HepG2 (cell line): ENCODE measurements around the gene JAM2. TPM values are rescaled to one million over a fixed set of nuclear protein-coding genes. Genes with fewer than 3 reads are reported as not detected.
A peak's percentile ranks its signal among the peaks of the same experiment; 100 is the strongest.

Experiments
- ATAC-seq: fragments of 200-7000 bp; cut with Tn5 transposase; 3 replicates; pipeline ENCODE4 v1.9.1; 2020; ENCODE audit warnings: mild to moderate bottlenecking, moderate library complexity
- BruUV-seq: library from RNA; stranded (reverse); fragments of 400-500 nt; replicated peaks from 2 replicates; lab custom pipeline; 2021; lab: Mats Ljungman, UMichigan
- CTCF ChIA-PET: fragments of 300-600 bp; formaldehyde crosslinking; extraction: SDS; loops from one replicate; lab custom pipeline; 2021; ENCODE audit warnings: low total read pairs, inconsistent platforms, low intra/inter-chr PET ratio; lab: Yijun Ruan, JAX
- POLR2A ChIA-PET: fragments of 350-600 bp; sonication (Branson Sonifier 250); formaldehyde crosslinking; loops from one replicate; lab custom pipeline; 2020; ENCODE audit warnings: antibody characterized with exemption, inconsistent platforms; lab: Yijun Ruan, JAX
- DNase-seq: peaks from one replicate; pipeline ENCODE4 v3.0.0-alpha.2; 2015; ENCODE audit warnings: low spot score
- FAIRE-seq: peaks from 3 replicates; lab custom pipeline; 2011; peaks lifted over from hg19 to GRCh38; lab: Jason Lieb, UNC
- H2AFZ ChIP-seq: one replicate; pipeline ENCODE4 v1.6.1; 2011; ENCODE audit warnings: low read length, inconsistent platforms
- H3K27ac ChIP-seq: fragments of 300-600 bp; 3 replicates; pipeline ENCODE4 v1.8.0; 2011; ENCODE audit warnings: mixed run types, mild to moderate bottlenecking, mixed read lengths, low read length, inconsistent platforms; ENCODE audit not compliant: insufficient read depth; ENCODE audit errors: extremely low read length
- H3K27me3 ChIP-seq, 2 experiments: fragments of 200-600 bp in 1 of 2; 2 replicates in 1 of 2; 3 replicates in 1 of 2; pipeline versions ENCODE4 v1.6.0 to v1.8.0; 2011; ENCODE audit warnings: low read length in 2 of 2, mild to moderate bottlenecking in 2 of 2, moderate library complexity in 2 of 2, inconsistent platforms in 1 of 2; ENCODE audit not compliant: insufficient read depth in 2 of 2, control insufficient read depth in 1 of 2
- H3K36me3 ChIP-seq, 2 experiments: fragments of 200-600 bp in 1 of 2; replicated peaks in 1 of 2; 2 replicates in 1 of 2; 3 replicates in 1 of 2; pipeline versions ENCODE4 v1.5.1 to v1.8.0; 2011; ENCODE audit warnings: low read length in 2 of 2, inconsistent platforms in 1 of 2; ENCODE audit not compliant: insufficient read depth in 2 of 2, control insufficient read depth in 1 of 2
- H3K4me1 ChIP-seq: 2 replicates; pipeline ENCODE4 v1.5.1; 2012; ENCODE audit warnings: low read length, inconsistent platforms; ENCODE audit not compliant: insufficient read depth
- H3K4me2 ChIP-seq: 2 replicates; pipeline ENCODE4 v1.6.0; 2011; ENCODE audit warnings: low read depth, low read length, inconsistent platforms
- H3K4me3 ChIP-seq, 3 experiments: fragments of 200-600 bp in 1 of 3; sonication (generic), shearing (Covaris generic) in 1 of 3; replicated peaks in 1 of 3; 2 replicates each; pipeline ENCODE4 v1.5.1; 2011 to 2016; ENCODE audit warnings: low read length in 3 of 3, inconsistent platforms in 2 of 3, low read depth in 2 of 3, mild to moderate bottlenecking in 2 of 3, control low read depth in 1 of 3, mixed read lengths in 1 of 3; ENCODE audit not compliant: insufficient read depth in 1 of 3
- H3K79me2 ChIP-seq: one replicate; pipeline ENCODE4 v1.6.1; 2011; ENCODE audit warnings: low read length, inconsistent platforms; ENCODE audit not compliant: insufficient read depth
- H3K9ac ChIP-seq: 2 replicates; pipeline ENCODE4 v1.6.0; 2011; ENCODE audit warnings: mild to moderate bottlenecking, low read depth, low read length, inconsistent platforms; ENCODE audit not compliant: insufficient read depth
- H3K9me3 ChIP-seq: 2 replicates; pipeline ENCODE4 v1.5.1; 2012; ENCODE audit warnings: mild to moderate bottlenecking, low read length
- H4K20me1 ChIP-seq: 2 replicates; pipeline ENCODE4 v1.6.0; 2011; ENCODE audit warnings: inconsistent platforms, mild to moderate bottlenecking, low read length, moderate library complexity; ENCODE audit not compliant: insufficient read depth
- CTCF ChIP-seq: sonication (generic); formaldehyde crosslinking; IDR thresholded peaks from 2 replicates; pipeline ENCODE4 v1.5.0; 2020; ENCODE audit warnings: mild to moderate bottlenecking, missing genetic modification reagents, moderate library complexity
- SALL1 ChIP-seq: sonication (generic); formaldehyde crosslinking; IDR thresholded peaks from 2 replicates; pipeline ENCODE4 v1.8.0; 2022; ENCODE audit warnings: mild to moderate bottlenecking, missing genetic modification reagents
- SMC3 ChIP-seq: IDR thresholded peaks from 2 replicates; pipeline ENCODE4 v1.6.1; 2011; ENCODE audit warnings: low read length, improper control_type of control experiment
- ZNF646 ChIP-seq: sonication (generic); formaldehyde crosslinking; IDR thresholded peaks from 2 replicates; pipeline ENCODE4 v1.9.0; 2021; ENCODE audit warnings: mild to moderate bottlenecking, missing genetic modification reagents
- WGBS: methylation state at CpG from one replicate; pipeline ENCODE4 v1.1.6; 2017; ENCODE audit warnings: low lambda C conversion rate; 5-methylcytosine and 5-hydroxymethylcytosine counted together
- in situ Hi-C: cut with HindIII; loops from 2 replicates; pipeline ENCODE4 v1.10.0; 2017; ENCODE audit warnings: low pct_unique_long_range_greater_than_20kb; ENCODE audit not compliant: extremely low pct_ligation_motif_present
- intact Hi-C: fragments of 100-400 bp; cut with micrococcal nuclease; formaldehyde crosslinking; loops from one replicate; pipeline ENCODE4 v1.10.0; 2022; ENCODE audit not compliant: unreplicated experiment
- polyA plus RNA-seq, 8 experiments: library from polyadenylated mRNA; depleted of rRNA in 3 of 8; stranded (reverse) in 7 of 8; unstranded in 1 of 8; fragments of >200 nt; fragmentation: Illumina TruSeq in 4 of 8; extraction: Trizol in 4 of 8; gene quantifications; 2 replicates each; pipeline versions ENCODE4 v1.2.1 to v1.2.3, GENCODE V29; 2011 to 2016; ENCODE audit warnings: low read depth in 4 of 8, missing spikeins in 1 of 8, mixed read lengths in 1 of 8; ENCODE audit not compliant: insufficient read depth in 1 of 8
- total RNA-seq, 5 experiments: library from RNA; depleted of rRNA; stranded (reverse); fragments of >200 nt; fragmentation: Illumina TruSeq; extraction: Trizol; gene quantifications; 2 replicates each; pipeline ENCODE4 v1.2.3, GENCODE V29; 2016; ENCODE audit warnings: low read depth in 1 of 5

JAM2 gene
- total and polyA plus RNA-seq, 2 of the 13 experiments (the other 11 are each of a cell fraction or from before 2014, with no cell fraction given) = 0.07 TPM; not detected in 1

GRCh38 chr21:25708467-25709065, 69.5 kb downstream of the JAM2 start:
- WGBS = 38% methylated on average over 7 of the region's 7 CpGs
- Histone ChIP-seq H3K4me2 (no peak overlapping the region), H3K9me3 (no peaks in the 10 kb centered on the region), H3K79me2 (no peaks in the 10 kb centered on the region), H3K4me3 (no peak overlapping the region), H3K27me3 (no peaks in the 10 kb centered on the region), H3K4me1 (no peaks in the 10 kb centered on the region), H3K27ac (no peak overlapping the region), H3K36me3 (no peaks in the 10 kb centered on the region), H2AFZ (no peak overlapping the region), H3K9ac (no peak overlapping the region), H4K20me1 (no peaks in the 10 kb centered on the region)
- BruUV-seq = no TSS peak
- CTCF ChIA-PET = interaction anchor here (1.2 to 2.5 kb wide), 2 partner anchors 93 to 99 kb away, joined by 7 to 41 read pairs; partner anchors contain the start of gene MRPL39
- intact Hi-C loops (loop anchor here (1.0 kb wide), 1 partner anchor 100 kb away; no protein-coding TSS in a partner anchor), in situ Hi-C loops (loop anchor here (5.0 kb wide), 1 partner anchor 101 kb away; the partner anchor contains the start of gene MRPL39)
- TF ChIP-seq CTCF (CRISPR knock-in tag) (peak; percentile 59), ZNF646 (CRISPR knock-in tag) (no peak), SALL1 (no peak), SMC3 (peak; percentile 54)
- peak; percentile 23 for FAIRE-seq
- POLR2A ChIA-PET = no interaction called here
- peak; percentile 18 for DNase-seq
- no peak for ATAC-seq
